Stimulated activated CD8-positive, alpha-beta memory T cell treated with anti-CD3 and anti-CD28 coated beads, Interleukin-15, amount 100 ng/mL, for 48 hours (primary cell): ENCODE data around the gene STAT3.
A peak's percentile ranks its signal among the peaks of the same experiment; 100 is the strongest.
"Not testable (repeated sequence)": the region's sequence is repeated elsewhere in the genome, so short reads cannot be mapped to it uniquely, and the experiment has no call there.

Source experiments
- DNase-seq, 2 donors: peaks; one replicate each; pipeline ENCODE4 v3.0.0-alpha.2; 2020; ENCODE audit warnings: low read depth in 2 of 2

The STAT3 gene

GRCh38 chr17:42299913-42300312 lies 88.3 kb downstream of the STAT3 start:
- DNase-seq, result not testable (repeated sequence)

GRCh38 chr17:42299361-42299760 lies 88.9 kb downstream of the STAT3 start:
- DNase-seq, result not testable (repeated sequence)

GRCh38 chr17:42297775-42298174 lies 90.5 kb downstream of the STAT3 start:
- not testable (repeated sequence) for DNase-seq

GRCh38 chr17:42296012-42296411 lies 92.2 kb downstream of the STAT3 start:
- no peak for DNase-seq

- DNase-seq, result no peak
These were observed 93.5 kb downstream of the STAT3 start for GRCh38 chr17:42294469-42295398.

GRCh38 chr17:42291129-42291528 lies 97.1 kb downstream of the STAT3 start:
- no peak for DNase-seq

GRCh38 chr17:42290577-42290976 lies 97.7 kb downstream of the STAT3 start:
- no peak for DNase-seq

GRCh38 chr17:42289611-42290181 lies 98.5 kb downstream of the STAT3 start:
- DNase-seq, result peak; percentile 63 to 68

- DNase-seq, result peak in 1 of 2 donors; percentile 42
These were observed 99.2 kb downstream of the STAT3 start for GRCh38 chr17:42288803-42289610.

- peak; percentile 60 to 69 for DNase-seq
These were observed 100.1 kb downstream of the STAT3 start, which contains the start of gene STAT5A for GRCh38 chr17:42287977-42288802. STAT5A (plus strand) TSS chr17:42288498; CDS start chr17:42289412, 914 bp downstream.

GRCh38 chr17:42287305-42287976 lies 100.8 kb downstream of the STAT3 start:
- peak in 1 of 2 donors; percentile 14 for DNase-seq

GRCh38 chr17:42286411-42287221 lies 101.6 kb downstream of the STAT3 start:
- DNase-seq, result no peak

GRCh38 chr17:42285346-42286050 lies 102.7 kb downstream of the STAT3 start:
- no peak for DNase-seq

- no peak for DNase-seq
These were observed 103.7 kb downstream of the STAT3 start for GRCh38 chr17:42284566-42284965.

GRCh38 chr17:42284024-42284369 lies 104.2 kb downstream of the STAT3 start:
- no peak for DNase-seq

- no peak for DNase-seq
These were observed 104.8 kb downstream of the STAT3 start for GRCh38 chr17:42283241-42284023.

GRCh38 chr17:42282478-42283080 lies 105.7 kb downstream of the STAT3 start:
- DNase-seq, result no peak

- DNase-seq, result no peak
These were observed 106.6 kb downstream of the STAT3 start for GRCh38 chr17:42281571-42282096.
